SK-N-MC (cell line): ENCODE results near the gene SPRR4.

Experiments
- EZH2 ChIP-seq: fragments of 200-600 bp; sonication (generic); IDR thresholded peaks from one replicate; pipeline ENCODE4 v1.6.1; 2017; ENCODE audit warnings: antibody characterized with exemption
- POLR2AphosphoS5 ChIP-seq: IDR thresholded peaks from 2 replicates; pipeline ENCODE4 v1.6.1; 2012; ENCODE audit warnings: mild to moderate bottlenecking, low read depth, low read length, borderline replicate concordance

DNA sequence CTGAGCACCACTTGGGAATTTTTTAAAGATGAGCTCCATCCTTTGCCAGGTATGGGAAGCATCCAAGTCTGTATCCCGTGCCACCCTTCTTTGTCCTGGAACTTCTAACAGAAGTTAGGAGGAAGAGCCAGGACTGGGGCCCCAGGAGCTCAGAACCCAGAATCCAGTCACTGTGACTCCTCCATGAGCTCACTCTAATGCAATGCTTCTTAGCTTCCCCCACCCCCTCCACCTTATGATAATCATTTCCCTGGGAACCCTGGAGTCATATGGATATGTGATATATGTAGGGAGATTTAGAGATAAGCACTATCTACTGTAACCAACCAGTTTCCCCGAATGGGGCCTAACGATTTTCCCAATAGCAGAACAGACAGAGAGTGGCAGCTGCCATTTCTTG lies 24.2 kb upstream of the SPRR4 start:
- TF ChIP-seq POLR2AphosphoS5 = no peak
- TF ChIP-seq EZH2 = no peak
